GM10847 (cell line): ENCODE data around the gene PRIMPOL.

ENCODE experiments used
- POLR2A ChIP-seq: IDR thresholded peaks from 2 replicates; pipeline ENCODE4 v1.6.1; 2011; ENCODE audit not compliant: insufficient read length; ENCODE audit errors: extremely low read depth

Gene PRIMPOL

DNA sequence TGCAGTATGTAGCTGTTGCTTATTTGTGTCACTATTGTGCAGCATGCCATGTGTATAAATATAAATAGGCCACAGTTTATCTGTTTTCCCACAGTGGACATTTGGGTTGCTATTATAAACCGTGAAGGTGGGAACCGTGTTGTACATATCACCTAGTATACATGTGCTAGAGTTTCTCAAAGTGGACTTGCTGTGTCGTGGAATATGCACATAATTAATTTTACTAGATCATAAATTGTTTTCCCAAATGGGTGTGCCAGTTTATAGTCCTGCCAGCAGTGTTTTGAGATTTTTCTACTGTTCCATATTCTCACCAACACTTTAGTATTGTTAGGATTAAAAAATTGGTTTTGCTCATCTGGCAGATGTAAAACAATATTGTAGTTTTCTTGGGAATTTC, 38.5 kb downstream of the PRIMPOL start:
- no peak for TF ChIP-seq POLR2A

DNA sequence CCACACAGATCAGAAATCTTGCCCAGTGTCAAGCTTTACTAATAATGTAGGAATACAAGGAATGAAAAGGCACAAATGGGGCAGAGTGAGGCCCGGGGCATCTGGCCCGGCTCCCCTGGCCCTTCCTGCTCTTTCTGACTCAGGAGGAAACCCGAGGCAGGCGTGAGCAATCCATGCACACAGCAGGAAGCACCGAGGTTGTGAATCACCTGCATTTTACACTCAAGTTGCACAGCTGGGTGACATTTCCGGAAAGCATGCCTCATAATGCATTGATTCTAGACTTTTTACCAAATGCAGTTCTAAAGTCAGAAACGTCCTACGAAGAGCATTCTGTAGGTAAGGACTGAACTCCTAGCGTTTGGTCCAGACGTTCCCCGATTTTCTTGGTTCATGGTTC, 38.9 kb downstream of the PRIMPOL start:
- no peak for TF ChIP-seq POLR2A

DNA sequence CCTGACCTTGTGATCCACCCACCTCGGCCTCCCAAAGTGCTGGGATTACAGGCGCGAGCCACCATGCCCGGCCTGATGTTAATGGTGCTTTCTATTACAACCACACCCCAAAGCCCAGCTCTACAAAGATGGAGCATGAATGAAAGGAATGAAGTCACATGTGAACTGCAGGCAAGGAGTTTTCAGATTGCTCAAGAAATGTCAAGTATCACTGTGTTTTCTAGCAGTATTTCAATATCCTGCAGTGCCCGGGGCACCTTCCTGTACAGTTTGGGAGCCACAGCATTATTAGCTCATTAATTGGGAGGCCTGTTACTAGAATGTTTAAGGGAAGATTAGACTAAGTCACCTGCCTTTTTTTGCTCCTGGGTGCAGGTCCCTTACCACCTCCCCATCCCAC, 40.1 kb downstream of the PRIMPOL start:
- TF ChIP-seq POLR2A: no peak

DNA sequence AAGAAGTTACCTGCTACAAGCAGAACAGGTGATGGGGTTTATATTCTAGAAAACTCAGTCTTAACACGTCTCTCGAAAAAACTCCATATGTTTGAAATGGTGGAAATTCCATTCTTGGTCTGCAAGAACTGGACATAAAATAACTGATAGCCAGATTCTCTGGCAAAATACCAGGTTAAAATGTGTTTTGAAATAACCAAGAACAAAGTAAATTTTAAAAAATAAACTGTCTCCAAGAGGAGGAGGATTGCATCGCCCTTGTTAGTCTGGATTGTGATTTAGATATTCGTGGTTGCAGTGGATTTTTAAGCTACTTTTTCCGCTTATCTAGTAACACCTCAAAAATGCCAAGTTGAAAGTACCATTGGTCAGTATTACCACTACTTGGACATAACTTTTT, 43.5 kb downstream of the PRIMPOL start:
- TF ChIP-seq POLR2A: no peak

DNA sequence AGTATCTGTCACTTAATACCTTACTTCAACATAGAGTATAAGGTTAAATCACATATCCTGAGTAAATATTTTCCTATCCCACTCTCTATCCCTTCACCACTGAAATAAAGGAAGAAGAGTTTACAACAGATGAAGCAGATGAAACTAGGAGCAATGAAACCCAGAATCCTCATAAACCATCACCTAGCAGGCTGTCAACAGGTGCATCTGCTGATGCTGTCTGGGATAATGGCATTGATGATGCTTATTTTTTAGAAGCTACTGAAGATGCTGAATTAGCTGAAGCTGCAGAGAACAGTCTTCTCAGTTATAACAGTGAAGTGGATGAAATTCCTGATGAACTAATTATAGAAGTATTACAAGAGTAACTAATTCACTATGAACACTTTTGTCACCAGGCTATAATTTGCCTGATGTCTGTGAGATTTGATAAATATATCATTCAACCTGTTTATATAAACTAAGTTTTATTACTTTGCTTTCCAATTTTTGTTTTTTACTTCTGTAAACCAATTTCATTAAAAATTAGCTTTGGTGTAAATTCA, 44.9 kb downstream of the PRIMPOL start:
- no peak for TF ChIP-seq POLR2A

DNA sequence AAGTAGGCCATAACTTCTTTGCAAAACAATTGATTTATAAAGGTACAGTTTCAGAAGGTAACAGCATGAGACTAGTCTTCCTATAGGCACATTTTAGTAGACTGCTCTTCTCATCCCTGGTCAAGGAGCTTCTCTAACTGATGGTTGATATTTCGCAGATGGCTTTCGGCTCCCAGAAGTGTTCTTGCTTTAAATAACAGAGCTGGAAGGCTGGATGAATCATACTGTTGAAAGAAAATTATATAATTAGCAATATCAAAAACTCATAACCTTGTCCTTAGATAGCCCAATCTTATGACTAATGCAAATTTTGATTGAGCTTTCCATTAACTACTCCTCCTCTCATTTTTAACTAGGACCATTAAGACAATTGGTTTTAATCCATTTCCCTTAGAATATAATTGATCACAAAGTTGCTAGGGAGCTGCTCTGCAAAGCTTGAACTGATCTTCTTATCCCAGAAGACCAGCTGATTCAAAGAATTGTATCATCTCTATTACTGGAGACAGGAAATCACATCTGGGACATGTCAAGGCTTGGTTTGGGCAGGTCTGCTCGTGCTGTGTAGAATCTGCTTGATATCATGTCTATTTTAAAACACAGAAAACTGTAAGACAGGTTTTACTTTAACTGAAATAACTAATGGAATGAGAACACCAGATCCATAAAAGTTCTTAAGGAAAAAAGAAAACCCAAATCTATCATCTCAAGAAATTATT, 45.8 kb downstream of the PRIMPOL start:
- no peak for TF ChIP-seq POLR2A

DNA sequence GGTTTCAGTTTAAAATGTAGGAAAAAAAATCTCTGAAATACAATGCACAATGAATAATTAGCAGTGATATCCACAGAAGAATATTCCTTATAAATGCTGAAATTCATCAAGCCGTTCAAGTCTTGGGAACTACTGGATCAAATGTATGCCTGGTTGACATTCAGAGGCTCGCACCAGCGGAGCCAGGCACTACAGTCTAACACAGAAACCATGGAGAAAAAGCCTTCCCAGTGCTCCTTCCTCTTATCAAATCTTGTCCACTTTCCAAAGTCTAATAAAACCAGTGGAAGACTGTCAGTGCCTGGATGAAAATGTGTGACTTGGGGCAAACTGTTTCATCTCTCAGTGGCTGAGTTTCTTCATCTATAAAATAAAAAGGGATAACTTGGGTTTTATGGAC, 48.4 kb downstream of the PRIMPOL start:
- TF ChIP-seq POLR2A: no peak

DNA sequence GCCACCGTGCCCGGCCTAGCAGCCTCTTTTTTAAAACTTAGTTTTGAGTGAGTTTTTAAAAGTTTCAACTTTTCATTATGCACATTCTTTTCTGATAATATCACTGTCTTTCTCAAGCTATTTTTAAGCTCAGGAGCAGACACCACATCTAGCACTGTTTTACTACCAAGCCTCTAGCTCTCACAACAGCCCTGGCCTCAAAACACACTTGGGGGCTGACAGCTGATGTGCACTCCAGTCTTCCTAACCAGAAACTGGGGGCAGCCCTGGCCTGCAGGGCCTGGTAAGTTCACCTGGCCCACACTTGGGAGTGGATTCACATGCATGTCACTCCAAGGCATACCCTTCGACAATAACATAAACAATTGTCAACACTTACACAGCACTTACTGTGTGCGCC, 50.4 kb downstream of the PRIMPOL start:
- no peak for TF ChIP-seq POLR2A

DNA sequence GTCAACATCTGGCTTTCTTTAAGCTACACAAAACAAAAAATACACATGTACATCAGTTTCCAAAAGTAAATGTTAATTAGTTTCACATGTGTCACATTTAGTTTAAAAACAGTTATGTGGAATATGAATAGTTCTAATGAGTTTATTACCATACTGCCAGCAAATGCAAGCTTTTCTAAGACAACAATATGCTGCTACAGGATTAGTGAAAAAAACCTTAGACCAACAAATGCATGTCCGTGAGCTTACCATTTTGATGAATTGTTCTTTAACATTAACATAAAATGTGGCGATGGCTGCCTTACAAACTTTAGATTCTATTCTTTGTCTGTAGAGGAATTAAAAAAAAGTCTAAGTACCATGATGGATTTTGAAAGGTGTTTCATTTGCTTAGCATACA, 52.6 kb downstream of the PRIMPOL start:
- TF ChIP-seq POLR2A: no peak

DNA sequence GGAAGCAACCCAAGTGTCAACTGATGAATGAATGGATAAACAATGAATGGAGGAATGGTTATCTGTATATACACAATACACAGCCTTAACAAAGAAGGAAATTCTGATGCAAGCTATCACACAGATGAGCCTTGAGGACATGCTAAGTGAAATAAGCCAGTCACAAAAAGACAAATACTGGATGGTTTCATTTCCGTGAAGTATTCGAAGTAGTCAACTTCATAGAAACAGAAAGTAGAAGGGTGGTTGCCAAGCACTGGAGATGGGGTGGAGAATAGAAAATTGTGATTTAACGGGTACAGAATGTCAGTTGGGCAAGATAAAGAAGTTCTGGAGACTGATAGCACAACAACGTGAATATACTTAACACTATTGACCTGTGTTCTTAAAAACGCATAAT, 56.2 kb downstream of the PRIMPOL start:
- TF ChIP-seq POLR2A: no peak

DNA sequence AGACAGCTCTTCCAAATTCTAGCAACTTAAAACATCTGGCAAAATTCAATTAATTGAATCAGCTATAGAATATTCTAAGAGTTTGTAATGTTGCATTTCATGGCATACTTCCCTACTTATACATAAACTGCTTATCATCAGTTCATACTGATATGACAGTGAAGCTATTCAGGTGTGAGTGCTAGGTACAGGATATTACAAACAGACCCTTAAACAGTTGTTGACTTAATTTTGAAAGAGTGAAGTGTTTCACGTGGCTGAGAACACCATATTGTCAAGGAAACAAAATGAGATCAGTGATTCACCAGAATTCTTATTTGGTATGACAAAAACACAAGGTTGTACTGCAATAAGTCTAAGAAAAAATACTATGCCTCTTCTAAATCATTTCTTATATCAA, 56.9 kb downstream of the PRIMPOL start:
- TF ChIP-seq POLR2A: no peak

DNA sequence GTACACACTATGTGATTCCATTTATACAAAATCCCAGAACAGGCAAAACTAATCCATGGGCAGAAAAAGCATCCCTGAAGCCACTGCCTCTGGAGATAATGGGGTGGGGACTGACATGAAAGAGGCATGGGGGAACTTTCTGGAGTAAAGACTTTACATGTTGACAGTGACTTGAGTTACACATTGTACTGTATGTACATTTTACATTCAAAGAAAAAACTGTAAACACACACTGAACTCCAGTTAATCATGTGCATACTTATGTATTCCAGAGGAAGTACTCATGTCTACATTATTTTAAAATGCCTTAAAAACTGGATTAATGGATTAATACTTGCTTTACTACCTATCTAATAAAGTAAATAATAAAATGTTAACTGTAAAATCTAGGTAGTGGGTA, 62.8 kb downstream of the PRIMPOL start:
- TF ChIP-seq POLR2A: no peak

DNA sequence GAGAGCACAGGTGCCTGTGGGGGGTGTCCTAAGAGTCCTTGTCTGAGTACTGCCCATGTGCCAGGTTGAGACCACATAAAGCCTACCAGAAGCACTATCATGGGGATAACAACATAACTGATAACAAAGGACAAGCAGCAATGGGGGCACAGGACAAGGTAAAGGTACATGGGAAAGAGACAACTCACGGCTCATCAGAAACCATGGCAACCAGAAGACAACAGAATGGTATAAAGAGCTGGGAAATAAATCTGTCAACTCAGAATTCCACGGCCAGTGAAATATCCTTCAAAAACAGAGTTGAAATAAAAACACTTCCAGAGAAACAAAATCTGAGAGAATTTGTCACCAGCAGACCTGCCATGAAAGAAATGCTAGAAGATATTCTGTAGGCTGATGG, 64.3 kb downstream of the PRIMPOL start:
- no peak for TF ChIP-seq POLR2A

DNA sequence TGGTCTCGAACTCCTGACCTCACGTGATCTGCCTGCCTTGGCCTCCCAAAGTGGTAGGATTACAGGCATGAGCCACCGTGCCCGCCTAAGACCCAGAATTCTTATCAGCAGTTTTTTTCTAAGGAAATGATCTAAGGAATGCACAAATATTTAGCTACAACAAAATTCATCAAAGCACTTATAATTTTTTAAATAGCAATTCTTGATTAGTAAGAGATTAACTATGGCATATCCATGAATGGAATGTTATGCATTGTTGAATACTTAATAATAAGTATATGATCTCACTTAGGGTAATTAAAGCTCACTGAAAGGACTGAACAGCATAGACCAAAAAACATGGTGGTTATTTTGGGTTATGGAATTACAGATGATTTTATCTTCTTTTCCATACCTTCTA, 66.0 kb downstream of the PRIMPOL start:
- TF ChIP-seq POLR2A: no peak

DNA sequence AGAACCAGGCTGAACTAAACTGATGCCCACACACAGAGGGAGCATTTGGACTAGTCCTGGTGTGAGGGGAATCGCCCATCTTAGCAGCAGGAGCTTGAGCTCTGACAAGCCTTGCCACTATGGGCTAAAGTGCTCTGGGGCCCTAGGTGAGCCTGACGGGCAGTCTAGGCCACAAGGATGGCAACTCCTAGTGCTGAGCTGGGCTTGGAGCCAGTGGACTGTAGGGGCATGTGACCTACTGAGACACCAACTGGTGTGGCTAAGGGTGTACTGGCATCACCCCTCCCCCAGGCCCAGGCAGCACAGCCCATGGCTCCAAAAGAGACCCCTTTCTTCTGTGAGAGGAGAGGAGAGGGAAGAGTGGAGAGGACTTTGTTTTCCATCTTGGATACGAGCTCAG, 69.9 kb downstream of the PRIMPOL start:
- no peak for TF ChIP-seq POLR2A

DNA sequence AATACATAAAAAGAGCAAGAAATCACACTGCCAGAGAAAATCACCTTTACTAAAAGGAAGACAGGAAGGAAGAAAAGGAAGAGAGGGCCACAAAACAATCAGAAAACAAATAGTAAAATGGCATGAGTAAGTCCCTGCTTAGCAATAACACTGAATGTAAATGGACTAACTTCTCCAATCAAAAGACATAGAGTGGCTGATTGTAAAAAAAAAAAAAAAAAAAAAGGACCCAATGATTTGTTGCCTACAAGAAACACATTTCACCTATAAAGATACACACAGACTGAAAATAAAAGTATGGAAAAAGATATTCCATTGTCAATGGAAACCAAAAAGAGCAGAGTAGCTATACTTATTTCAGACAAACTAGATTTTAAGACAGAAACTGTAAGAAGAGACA, 71.7 kb downstream of the PRIMPOL start:
- no peak for TF ChIP-seq POLR2A

DNA sequence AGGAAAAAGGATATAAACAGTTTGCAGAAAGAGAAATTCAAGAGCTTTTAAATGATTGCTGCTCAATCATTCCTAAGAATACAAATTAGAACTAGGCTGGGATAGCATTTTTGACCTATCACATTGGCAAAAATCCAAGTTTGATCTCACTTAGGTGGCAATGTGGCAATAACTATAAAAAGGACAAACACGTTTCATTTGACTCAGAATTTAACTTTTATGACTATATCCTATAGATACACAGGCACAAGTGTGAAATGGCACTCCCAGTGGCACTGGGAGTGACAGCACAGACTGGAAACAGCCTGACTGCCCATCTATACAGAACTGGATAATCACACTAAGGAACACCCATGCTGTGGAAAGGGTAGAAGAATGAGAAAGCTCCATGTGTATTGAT, 73.3 kb downstream of the PRIMPOL start:
- no peak for TF ChIP-seq POLR2A
